ENCODE data around the gene CHADL.

The CHADL gene

GRCh38 chr22:41256254-41257253 is 15.8 kb upstream of the CHADL start:
- peak; percentile 41 for DNase-seq

DNA sequence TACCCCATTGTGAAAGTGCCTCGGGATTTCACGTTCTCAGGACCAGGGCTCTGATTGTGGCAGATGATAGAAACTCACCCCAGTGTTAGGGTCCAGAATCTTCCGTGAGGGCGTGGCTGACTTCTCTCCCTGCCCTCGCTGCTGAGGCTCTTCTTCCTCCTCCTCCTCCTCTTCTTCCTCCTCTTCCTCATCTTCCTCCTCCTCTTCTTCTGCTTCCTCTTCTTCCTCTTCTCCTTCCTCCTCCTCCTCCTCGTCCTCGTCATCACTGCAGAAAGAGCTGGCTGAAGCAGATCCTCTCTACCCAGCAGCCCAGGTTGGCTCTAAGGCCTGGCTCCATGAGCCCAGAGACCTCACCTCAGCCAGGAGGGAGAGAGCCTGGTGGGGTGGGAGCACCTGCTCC is 13.5 kb upstream of the CHADL start:
- no peak for DNase-seq

DNA sequence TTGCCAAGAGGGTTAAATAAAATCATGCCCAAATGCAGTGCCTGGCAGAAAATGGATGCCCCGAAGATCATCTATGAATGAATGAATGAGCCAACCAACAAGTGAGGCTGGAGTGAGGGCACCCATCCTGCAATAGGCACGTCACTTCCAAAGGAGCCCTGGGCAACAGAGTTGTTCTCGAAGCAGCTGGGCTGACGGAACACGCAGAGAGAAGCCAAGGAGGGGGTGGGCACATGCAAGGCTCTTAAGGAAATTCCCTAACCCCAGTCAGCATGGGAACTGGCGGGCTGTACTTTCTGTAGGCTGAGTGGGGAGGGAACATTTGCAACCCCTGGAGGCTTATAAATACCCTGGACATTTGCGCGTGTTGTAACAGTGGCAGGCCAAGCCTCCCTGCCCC is 11.6 kb upstream of the CHADL start:
- no peak for DNase-seq

DNA sequence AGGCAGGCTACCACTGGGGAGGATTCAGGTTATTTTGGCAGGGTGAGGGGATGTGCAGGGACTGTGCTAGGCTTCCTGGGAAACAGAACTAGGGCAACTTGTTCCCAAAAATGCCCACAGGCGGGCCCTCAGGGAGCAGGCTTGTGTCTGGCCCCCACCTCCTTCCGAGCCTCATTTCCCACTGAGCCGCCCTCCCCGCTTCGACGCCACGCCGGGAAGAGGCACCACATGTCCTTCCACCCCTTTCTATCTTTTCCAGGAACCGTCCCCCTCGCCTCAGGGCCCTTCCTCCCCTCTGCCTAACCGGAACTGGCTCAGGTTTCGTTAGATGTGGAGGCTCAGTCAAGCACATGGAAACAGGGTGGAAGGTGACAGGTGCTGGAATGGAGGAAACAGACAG is 9.4 kb upstream of the CHADL start:
- no peak for DNase-seq

DNA sequence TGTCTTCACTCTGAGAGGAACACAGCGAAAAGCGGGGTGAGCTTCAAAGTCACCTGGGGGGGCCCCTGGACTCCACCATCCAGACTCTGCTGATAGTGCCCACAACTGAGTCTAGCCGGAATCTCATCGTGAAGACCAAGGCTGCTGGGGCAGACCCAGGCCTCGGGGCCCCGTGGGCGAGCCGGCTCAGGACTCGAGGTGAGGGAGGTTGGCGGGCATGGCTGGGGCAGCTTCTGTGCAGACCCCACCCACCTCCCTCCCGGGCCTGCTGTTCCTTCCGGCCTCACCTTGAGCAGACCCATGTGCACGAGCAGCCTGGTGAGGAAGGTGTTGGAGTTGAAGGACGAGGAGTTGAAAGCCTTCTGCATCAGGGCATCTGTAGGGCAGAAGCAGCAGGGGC is 8.7 kb upstream of the CHADL start:
- DNase-seq: no peak

GRCh38 chr22:41248758-41249157 is 8.0 kb upstream of the CHADL start:
- no peak for DNase-seq

- DNase-seq: no peak
Observed at GRCh38 chr22:41248314-41248713, 7.6 kb upstream of the CHADL start.

GRCh38 chr22:41247703-41248102 is 7.0 kb upstream of the CHADL start:
- DNase-seq: no peak

- DNase-seq: no peak
Observed at GRCh38 chr22:41245917-41246499, 5.3 kb upstream of the CHADL start.

GRCh38 chr22:41243361-41243760 is 2.6 kb upstream of the CHADL start:
- no peak for DNase-seq

- no peak for DNase-seq
Observed at GRCh38 chr22:41242396-41243117, 1.8 kb upstream of the CHADL start.

DNA sequence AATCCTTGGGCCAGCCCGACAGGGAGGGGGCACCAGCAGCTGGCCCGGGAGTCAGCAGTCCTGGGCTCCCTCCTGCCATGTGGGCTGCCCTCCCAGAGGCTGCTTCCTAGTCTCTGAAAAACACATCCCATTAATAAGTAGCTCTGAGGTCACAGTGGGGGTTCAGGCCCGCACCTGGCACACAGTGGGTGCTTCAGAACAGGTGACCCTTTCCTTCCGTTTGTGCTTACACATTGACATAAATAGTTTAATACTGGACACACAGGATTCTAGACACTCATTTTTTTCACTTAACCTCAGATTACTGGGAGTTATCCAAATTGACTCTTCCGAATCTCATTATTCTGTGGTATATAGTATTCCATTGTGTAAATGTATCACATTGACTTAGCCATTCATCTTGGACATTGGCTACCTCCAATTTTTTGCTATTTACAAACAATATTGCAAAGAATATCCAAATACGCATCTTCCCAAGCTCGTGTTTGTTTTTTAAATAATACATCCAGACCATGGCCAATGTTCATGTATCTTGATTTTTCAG is 474 bp upstream of the CHADL start:
- DNase-seq: no peak

DNA sequence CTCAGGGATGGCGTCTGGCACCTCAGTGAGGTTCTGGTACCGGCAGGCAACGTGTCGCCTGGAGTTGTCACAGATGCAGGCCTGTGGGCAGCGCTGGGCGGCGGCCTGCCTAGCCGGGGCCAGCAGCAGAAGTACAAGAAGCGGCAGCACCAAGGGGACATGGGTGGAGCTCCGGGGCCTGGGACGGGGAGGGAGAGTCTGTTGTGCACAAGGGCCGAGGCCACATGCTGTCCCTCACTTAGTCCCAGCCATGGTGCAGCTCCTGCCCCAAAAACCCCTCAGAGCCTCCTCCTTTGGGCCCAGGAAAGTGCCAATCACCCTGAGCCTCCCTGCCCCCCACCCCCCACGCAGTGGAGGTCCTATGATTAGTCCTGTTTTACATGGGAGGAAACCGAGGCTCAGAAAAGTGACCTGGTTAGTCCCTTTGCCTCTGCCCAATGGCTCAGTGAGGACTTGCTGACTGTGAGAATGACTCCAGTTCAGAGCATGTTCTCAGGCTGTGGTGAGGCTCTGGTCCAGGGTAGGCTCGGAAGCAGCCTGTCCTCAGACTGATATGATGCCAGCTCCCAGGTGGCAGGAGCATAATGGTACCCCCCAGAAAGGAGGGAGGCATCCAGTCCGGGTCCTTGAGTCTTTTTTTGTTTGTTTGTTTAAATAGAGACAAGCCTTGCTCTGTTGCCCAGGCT is 1.1 kb downstream of the CHADL start:
- DNase-seq: no peak

DNA sequence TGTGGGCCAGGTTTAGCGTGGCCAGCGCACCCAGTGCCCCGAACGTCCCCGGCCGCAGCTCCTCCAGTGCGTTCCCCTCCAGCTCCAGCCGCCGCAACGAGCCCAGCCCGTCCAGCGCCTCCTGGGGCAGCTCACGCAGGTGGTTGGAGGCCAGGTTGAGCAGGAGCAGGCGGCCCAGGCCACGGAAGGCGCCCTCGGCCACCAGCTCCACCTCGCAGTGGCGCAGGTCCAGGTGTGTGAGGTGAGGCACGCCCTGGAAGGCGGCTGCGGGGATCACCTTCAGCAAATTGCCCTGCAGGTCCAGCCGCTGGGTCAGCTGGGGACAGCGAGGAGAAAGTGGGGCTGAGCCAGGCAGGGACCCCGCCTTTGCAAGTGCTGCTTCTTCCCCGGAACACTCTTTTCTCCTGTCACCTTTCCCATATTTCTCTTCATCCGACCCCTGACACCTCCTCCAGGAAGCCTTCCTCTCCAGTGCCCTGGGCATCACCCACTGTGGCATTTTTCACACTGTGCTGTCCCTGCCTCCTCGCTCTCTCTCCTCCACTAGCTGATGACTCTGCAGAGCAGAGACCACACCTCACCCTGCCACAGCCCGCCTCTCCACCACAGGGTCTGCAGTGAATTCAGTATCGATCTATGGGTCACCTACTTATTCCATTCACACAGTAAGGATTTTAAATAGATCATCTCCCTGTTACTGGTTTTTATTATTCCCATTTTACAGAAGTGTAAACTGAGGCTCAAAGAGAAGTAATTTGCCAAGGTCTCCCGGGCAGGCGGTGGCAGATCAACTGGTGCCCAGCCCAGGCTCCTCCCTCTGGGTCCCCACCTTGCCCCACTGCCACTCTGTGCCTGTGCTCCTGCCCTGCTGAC is 1.9 kb downstream of the CHADL start:
- no peak for DNase-seq

- DNase-seq: no peak
Observed at GRCh38 chr22:41237707-41238569, 2.8 kb downstream of the CHADL start.

DNA sequence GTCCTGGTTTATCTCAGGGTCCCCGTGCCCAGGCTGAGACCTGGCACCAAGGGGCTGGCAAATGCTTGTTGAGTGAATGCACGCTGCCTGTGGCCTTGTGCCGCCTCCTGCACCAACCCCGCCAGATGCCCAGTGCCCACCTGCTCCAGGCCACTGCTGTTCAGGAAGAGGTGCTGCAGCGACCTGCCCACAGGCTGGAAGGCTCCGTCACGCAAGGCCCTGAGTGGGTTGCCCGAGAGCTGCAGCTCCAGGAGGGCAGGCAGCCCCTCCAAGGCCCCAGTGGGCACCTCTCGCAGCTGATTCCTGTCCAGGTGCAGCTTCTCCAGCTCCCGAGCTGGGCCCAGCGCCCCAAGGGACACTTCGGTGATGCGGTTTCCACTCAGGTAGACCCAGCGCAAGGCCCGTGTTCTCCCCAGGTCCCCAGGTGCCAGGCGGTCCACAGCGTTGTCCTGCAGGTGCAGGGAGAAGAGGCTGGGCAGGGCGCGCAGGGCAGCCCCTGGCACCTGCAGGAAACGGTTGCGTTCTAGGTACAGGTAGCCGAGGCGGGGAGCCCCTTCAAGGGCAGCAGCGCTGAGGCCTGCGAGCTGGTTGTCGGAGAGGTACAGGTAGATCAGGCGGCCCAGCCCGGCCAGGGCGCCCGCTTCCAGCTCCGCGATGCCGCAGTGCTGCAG is 3.6 kb downstream of the CHADL start:
- no peak for DNase-seq

- no peak for DNase-seq
Observed at GRCh38 chr22:41234815-41235695, 5.7 kb downstream of the CHADL start.

DNA sequence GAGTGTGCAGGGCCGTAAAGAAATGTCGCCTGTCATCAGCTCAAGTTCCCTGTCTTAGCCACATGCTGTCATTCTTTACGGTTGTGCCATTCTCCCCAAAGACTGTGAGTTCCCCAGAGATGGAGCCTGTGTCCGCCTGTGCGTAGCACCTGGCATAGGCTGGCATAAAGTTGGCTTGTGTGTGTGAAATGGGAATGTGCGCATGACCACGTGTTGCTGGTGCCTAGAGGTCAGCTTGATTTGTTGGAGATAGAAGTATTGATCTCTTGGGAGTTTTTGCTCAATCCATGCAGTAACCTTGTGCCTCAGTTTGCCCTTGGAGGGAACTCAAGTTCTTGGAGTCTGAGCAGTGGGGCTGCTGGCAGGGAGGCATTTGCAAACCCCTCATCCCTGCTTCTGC is 9.4 kb downstream of the CHADL start:
- DNase-seq: no peak

GRCh38 chr22:41230401-41230785 is 10.3 kb downstream of the CHADL start:
- DNase-seq: no peak

All from amniotic stem cell (primary cell).